ENCODE measurements around the gene KCNQ4.

KCNQ4 gene

GRCh38 chr1:40786995-40787705 is 3.6 kb downstream of the KCNQ4 start:
- H3K27me3 ChIP-seq (replicated peaks; ENCODE audit: control insufficient read depth, insufficient read depth, low read length): no peaks in the 10 kb centered on the region; the same call in 1 of the 2 replicates
- TF ChIP-seq, protein P1, sequence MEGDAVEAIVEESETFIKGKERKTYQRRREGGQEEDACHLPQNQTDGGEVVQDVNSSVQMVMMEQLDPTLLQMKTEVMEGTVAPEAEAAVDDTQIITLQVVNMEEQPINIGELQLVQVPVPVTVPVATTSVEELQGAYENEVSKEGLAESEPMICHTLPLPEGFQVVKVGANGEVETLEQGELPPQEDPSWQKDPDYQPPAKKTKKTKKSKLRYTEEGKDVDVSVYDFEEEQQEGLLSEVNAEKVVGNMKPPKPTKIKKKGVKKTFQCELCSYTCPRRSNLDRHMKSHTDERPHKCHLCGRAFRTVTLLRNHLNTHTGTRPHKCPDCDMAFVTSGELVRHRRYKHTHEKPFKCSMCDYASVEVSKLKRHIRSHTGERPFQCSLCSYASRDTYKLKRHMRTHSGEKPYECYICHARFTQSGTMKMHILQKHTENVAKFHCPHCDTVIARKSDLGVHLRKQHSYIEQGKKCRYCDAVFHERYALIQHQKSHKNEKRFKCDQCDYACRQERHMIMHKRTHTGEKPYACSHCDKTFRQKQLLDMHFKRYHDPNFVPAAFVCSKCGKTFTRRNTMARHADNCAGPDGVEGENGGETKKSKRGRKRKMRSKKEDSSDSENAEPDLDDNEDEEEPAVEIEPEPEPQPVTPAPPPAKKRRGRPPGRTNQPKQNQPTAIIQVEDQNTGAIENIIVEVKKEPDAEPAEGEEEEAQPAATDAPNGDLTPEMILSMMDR (IDR thresholded peaks at IDR 0.05; ENCODE audit: insufficient read depth, low read length, poor library complexity, severe bottlenecking): no peak
- H3K36me3 ChIP-seq (ENCODE audit: control insufficient read depth, insufficient read depth, low read length): no peaks in the 10 kb centered on the region
- DNase-seq (ENCODE audit: extremely low read depth, insufficient read length): no peak
- H3K4me3 ChIP-seq (replicated peaks; ENCODE audit: low read depth, low read length): no peak overlapping the region

DNA sequence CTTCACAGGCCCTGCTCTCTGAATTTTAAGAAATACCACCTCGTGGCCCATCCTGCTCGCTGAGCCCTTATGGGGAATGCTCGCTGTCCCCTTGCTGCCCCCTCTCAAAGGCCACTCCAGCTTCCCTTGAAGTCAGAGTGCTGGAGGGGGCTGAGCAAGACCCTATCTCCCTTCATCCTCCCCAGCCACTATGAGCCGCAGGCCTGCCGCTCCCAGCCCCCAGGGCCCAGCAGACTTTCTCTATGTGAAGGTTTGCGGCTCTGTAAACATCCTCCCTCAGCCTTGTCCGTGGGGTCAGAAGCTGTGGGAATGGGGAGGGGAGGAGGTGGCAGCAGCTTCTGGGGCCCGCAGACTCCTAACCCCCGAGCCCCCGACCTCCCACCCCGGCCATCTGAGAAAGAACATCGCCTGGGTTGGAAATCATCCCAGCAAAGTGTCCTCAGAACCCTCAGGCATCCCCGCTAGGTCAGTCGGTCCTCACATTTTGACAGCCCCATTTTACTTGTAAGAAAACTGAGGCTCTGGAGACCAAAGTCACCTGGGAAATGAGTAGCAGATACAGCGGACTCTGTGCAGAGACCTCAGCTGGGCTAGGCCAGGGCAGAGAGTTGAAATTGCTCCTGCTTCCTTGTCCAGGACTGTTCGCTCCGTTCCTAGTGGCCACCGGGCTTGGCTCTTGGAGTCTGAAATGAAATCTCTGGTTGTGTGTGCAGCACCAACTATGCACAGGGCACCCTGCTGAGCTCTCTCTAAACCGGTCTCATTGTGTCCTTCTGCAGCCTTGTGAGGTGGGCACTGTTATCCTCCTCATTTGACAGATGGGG is 4.4 kb downstream of the KCNQ4 start:
- no peaks in the 10 kb centered on the region; the same call in 1 of the 2 replicates for H3K27me3 ChIP-seq (replicated peaks; ENCODE audit: control insufficient read depth, insufficient read depth, low read length)
- TF ChIP-seq, protein P1 (IDR thresholded peaks at IDR 0.05; ENCODE audit: insufficient read depth, low read length, poor library complexity, severe bottlenecking): no peak
- DNase-seq (ENCODE audit: extremely low read depth, insufficient read length): no peak
- H3K4me3 ChIP-seq (replicated peaks; ENCODE audit: low read depth, low read length): no peak overlapping the region
- H3K36me3 ChIP-seq (ENCODE audit: control insufficient read depth, insufficient read depth, low read length): no peaks in the 10 kb centered on the region

- TF ChIP-seq, protein P1 (IDR thresholded peaks at IDR 0.05; ENCODE audit: insufficient read depth, low read length, poor library complexity, severe bottlenecking): no peak
- H3K27me3 ChIP-seq (replicated peaks; ENCODE audit: control insufficient read depth, insufficient read depth, low read length): no peaks in the 10 kb centered on the region; the same call in 1 of the 2 replicates
- no peaks in the 10 kb centered on the region for H3K36me3 ChIP-seq (ENCODE audit: control insufficient read depth, insufficient read depth, low read length)
- no peak overlapping the region for H3K4me3 ChIP-seq (replicated peaks; ENCODE audit: low read depth, low read length)
- no peak for DNase-seq (ENCODE audit: extremely low read depth, insufficient read length)
Observed at GRCh38 chr1:40788561-40789341, 5.2 kb downstream of the KCNQ4 start.

DNA sequence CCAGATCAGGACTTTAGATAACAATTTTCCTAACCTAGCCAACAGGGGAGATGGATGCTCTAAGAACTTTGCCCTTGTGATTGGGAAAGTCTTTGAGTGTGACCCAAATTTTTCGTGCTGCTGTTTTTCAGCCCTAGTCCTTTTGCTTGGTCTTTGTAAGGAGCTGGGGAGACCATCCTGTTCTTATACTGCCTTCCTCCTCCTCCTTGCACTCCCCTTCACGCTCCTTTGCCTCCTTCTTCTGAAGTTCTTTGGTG is 5.7 kb downstream of the KCNQ4 start:
- Histone ChIP-seq H3K4me3 (replicated peaks; ENCODE audit: low read depth, low read length) (no peak overlapping the region), H3K27me3 (replicated peaks; ENCODE audit: control insufficient read depth, insufficient read depth, low read length) (no peaks in the 10 kb centered on the region; the same call in 1 of the 2 replicates), H3K36me3 (ENCODE audit: control insufficient read depth, insufficient read depth, low read length) (no peaks in the 10 kb centered on the region)
- TF ChIP-seq, protein P1 (IDR thresholded peaks at IDR 0.05; ENCODE audit: insufficient read depth, low read length, poor library complexity, severe bottlenecking): no peak
- no peak for DNase-seq (ENCODE audit: extremely low read depth, insufficient read length)

DNA sequence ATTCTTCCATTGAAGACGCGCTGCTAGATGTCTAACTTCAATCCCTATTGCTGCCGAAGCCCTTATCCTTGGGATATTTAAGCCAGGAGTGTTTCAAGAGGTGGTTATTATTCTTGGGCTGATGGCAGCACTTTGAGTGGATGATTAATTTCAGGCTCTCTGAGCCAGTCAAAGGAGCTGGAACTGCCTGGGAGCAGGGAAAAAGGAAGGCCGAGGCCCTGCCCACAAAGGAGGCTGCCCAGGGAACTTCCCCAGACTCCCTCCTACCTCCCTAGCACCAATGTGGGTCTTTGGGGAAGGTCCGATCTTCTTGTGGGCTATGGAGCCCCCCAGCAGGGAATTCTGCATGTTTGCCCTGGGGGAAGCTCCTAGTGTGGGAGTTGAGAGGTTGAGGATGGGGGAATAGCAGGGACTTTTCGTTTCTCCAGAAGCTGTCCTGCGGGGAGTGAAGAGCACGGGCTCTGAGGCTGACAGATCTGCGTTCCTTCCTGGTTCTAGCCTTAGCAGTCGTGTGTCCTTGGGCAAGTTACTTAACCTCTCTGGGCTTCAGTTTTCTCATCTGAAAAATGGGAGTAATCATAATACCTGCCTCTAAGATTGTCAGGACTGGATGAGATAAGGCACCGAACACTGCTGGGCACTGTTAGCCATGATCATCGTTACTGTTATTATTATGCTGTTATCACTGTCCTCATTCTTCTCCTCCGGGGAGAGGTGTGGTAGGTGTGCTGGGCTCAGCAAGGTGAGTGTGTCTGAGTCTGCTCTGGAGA is 6.3 kb downstream of the KCNQ4 start:
- H3K4me3 ChIP-seq (replicated peaks; ENCODE audit: low read depth, low read length): no peak overlapping the region
- TF ChIP-seq, protein P1 (IDR thresholded peaks at IDR 0.05; ENCODE audit: insufficient read depth, low read length, poor library complexity, severe bottlenecking): no peak
- H3K27me3 ChIP-seq (replicated peaks; ENCODE audit: control insufficient read depth, insufficient read depth, low read length): no peaks in the 10 kb centered on the region; the same call in 1 of the 2 replicates
- DNase-seq (ENCODE audit: extremely low read depth, insufficient read length): no peak
- H3K36me3 ChIP-seq (ENCODE audit: control insufficient read depth, insufficient read depth, low read length): no peaks in the 10 kb centered on the region

Data from GM06990 (cell line).